Stomach smooth muscle (tissue), 2 donors: ENCODE data around the gene SPATA13.

Experiments
- H3K27ac ChIP-seq: one replicate; pipeline ENCODE4 v1.7.0; 2013; ENCODE audit warnings: mild to moderate bottlenecking, low read length, inconsistent platforms
- H3K27me3 ChIP-seq, 2 donors: one replicate each; pipeline ENCODE4 v1.7.0; 2013; ENCODE audit warnings: low read length in 2 of 2; ENCODE audit not compliant: insufficient read depth in 2 of 2, control insufficient read depth in 1 of 2
- H3K36me3 ChIP-seq, 2 donors: one replicate each; pipeline ENCODE4 v1.7.0; 2013; ENCODE audit warnings: low read length in 2 of 2; ENCODE audit not compliant: control insufficient read depth in 2 of 2, insufficient read depth in 2 of 2
- H3K4me1 ChIP-seq: one replicate; pipeline ENCODE4 v1.7.0; 2013; ENCODE audit warnings: low read length; ENCODE audit not compliant: control insufficient read depth, insufficient read depth
- H3K4me3 ChIP-seq, 2 donors: one replicate each; pipeline ENCODE4 v1.7.0; 2013; ENCODE audit warnings: low read length in 2 of 2
- H3K9ac ChIP-seq, 2 donors: one replicate each; pipeline ENCODE4 v1.7.0; 2013; ENCODE audit warnings: low read length in 2 of 2, mild to moderate bottlenecking in 1 of 2
- H3K9me3 ChIP-seq, 2 donors: one replicate each; pipeline ENCODE4 v1.7.0; 2013; ENCODE audit warnings: low read length in 2 of 2; ENCODE audit not compliant: control insufficient read depth in 2 of 2
- donor health status: healthy.
- donor health status: Pancreatic carcinoma.

The SPATA13 gene

DNA sequence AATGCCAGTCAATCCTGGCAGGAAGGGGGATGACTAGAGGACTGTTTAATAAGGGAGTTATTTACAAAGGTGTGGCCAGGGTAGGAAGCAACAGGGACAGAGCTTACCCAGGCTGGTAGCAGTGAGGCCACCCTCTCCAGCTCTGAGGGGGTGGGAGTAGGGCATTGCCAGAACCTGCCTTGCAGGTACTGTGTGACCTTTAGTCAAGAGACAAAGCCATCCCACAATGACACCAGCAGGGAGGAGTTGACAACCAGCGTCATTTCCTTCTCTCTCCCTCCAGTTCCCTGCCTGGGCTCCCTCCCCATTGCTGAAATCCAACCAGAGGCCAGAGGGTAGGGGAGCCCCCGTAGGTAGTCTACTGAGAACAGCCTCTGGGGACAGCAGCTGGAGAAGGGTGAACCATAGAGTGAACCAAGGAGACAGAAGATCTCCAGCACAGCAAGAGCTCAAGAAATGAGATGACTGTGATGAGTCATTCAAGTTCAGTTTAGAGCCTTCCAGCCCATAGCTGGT lies 33.3 kb upstream of the SPATA13 start:
- Histone ChIP-seq H3K9ac (no peak overlapping the region), H3K9me3 (peaks cover 6 to 9% of the 10 kb centered on the region in 2 donors), H3K4me3 (no peak overlapping the region), H3K36me3 (no peaks in the 10 kb centered on the region), H3K4me1 (no peaks in the 10 kb centered on the region), H3K27me3 (peaks cover 0 to 4% of the 10 kb centered on the region in 2 donors), H3K27ac (no peak overlapping the region)

DNA sequence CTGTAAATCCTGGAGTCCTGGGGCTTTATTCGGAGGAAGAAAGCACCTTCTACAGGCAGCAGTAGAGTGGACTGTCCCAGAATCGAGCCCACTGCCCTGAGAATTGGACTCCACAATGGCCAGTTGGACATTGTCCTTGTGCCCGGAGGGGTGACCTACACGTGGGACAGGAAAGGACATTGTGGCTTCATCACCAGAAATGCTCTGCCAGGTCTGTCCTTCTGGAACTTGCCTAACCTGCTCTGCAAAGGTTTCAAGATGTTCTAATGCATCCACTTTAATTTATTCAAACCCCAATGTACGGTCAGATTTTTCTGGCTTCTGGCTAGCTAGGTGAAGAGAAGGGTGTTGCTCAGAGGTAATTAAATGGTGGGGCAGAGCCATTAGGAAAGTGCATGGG lies 32.4 kb upstream of the SPATA13 start:
- H3K27ac ChIP-seq: no peak overlapping the region
- peaks cover 0 to 4% of the 10 kb centered on the region in 2 donors for H3K27me3 ChIP-seq
- no peak overlapping the region for H3K4me3 ChIP-seq
- no peaks in the 10 kb centered on the region for H3K36me3 ChIP-seq
- no peaks in the 10 kb centered on the region for H3K4me1 ChIP-seq
- H3K9me3 ChIP-seq: peaks cover 6 to 9% of the 10 kb centered on the region in 2 donors
- H3K9ac ChIP-seq: no peak overlapping the region

DNA sequence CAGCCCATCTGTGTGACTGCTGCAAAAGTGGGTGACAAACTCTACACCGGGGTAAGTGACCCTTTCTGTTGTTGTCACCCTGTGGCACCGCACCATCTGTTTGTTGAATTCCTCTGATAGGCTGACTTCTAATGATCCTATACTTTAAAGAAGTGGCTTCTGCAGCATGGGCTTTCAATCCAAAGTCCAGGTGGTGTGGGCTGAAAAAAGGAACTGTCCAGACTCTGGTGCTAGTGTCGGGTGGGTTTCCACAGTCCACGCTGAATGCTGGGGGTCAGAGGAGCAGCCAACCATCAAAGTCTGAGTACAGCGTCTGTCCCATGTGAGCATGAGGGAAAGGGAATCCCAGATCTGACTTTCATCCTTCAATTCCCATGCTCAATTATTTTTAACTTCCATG lies 31.6 kb upstream of the SPATA13 start:
- Histone ChIP-seq H3K4me1 (no peaks in the 10 kb centered on the region), H3K36me3 (no peaks in the 10 kb centered on the region), H3K27ac (no peak overlapping the region), H3K4me3 (no peak overlapping the region), H3K9ac (no peak overlapping the region), H3K27me3 (peaks cover 0 to 4% of the 10 kb centered on the region in 2 donors), H3K9me3 (peaks cover 6 to 9% of the 10 kb centered on the region in 2 donors)

DNA sequence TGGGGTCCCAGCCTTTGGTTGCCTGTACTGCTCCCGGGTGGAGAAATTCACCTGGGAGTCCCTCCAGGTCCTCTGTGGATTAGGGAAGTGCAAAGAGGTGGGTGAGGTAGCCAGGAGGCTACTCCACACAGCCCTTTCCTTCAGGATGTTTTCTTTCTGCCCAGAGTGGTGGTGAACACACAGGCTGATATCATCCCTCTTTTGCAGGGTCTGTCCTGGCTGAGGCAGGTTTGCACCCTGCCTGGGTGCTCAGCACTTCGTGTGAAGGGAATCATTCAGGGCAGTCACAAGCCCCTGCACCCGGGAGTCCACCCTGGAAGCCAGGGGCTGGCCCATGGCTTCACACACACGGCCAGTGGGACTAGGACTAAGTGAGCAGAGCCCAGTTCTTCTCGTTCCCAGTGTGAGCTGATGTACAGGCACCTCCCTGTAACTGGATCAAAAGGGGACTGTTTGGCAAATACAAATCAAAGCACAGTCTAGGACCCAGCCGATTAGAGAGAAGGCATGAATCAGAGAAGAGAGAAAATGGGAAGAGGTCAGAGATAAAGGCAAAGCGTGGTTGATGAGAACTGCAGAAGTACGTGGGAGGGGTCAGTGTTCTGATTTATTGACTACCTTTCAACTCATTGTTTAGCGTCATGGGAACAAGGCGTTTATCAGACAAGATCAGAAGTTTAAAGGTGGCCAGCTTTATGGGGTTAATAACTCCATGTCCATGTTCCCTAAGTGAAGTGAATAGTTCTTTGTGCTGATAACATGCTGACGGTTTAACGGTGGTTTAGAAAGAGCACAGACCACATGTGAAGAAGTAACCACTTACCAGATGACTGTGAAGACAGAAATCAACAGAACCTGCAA lies 30.4 kb upstream of the SPATA13 start:
- Histone ChIP-seq H3K9ac (no peak overlapping the region), H3K27ac (no peak overlapping the region), H3K4me3 (no peak overlapping the region), H3K9me3 (peaks cover 6 to 9% of the 10 kb centered on the region in 2 donors), H3K4me1 (no peaks in the 10 kb centered on the region), H3K27me3 (peaks cover 0 to 4% of the 10 kb centered on the region in 2 donors), H3K36me3 (no peaks in the 10 kb centered on the region)

DNA sequence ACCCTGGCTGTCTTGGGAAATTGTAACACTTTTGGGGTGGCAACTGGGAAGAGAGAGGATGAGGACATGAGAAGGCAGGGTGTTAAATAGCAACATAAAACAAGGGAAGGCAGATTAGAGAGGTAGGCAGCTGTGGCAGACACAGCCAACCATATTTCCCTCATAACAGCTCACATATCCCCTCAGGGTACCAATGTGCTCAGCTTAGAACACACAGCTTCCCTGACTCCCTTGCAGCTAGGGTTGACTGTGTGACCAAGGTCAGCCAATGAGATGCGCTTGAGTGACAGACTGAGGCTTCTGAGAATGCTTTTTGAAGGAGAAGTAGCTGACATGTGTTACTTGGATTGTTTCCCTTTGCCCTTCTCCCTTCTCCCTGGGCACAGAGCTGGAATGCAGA lies 28.8 kb upstream of the SPATA13 start:
- H3K9me3 ChIP-seq: peaks cover 6 to 9% of the 10 kb centered on the region in 2 donors
- H3K4me3 ChIP-seq: no peak overlapping the region
- no peak overlapping the region for H3K27ac ChIP-seq
- H3K9ac ChIP-seq: no peak overlapping the region
- no peaks in the 10 kb centered on the region for H3K36me3 ChIP-seq
- peaks cover 0 to 3% of the 10 kb centered on the region in 2 donors for H3K27me3 ChIP-seq
- H3K4me1 ChIP-seq: no peaks in the 10 kb centered on the region

DNA sequence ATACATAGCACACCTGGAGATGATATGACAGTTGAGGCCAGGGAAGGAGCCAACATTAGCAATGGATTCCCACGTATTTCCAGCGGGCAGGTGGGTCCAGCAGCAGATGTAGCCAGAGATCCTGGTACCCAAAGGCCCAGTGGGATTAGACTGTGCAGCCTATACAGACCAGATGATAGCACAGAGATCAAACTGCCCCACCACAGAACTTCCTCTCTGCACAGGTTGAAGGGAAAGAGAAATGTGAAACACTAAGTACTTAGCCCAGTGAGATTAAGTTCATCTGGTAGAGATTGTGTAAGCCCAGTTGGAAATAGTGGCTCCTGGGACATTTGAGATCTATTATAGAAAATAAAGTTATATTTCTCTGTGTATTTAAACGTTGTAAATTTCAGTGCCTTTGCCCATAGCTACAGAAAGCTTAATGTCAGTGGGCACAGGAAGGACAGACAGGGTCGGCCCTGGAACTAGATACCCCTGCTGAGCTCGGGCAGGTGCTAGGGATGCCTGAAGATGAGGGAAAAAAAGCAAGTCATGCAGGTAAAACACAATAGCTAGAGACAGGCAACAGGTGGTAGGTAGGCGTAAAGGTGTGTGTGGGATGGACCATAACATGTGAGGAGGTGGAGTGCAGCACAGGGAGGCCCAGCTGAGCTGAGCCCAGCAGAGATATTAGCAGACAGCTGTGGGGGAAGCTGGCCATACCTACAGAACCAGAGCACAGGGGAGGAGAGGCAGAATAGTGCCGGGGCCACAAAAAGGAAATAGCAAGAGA lies 27.3 kb upstream of the SPATA13 start:
- Histone ChIP-seq H3K27me3 (no peaks in the 10 kb centered on the region), H3K4me1 (no peaks in the 10 kb centered on the region), H3K9me3 (peaks cover 6 to 9% of the 10 kb centered on the region in 2 donors), H3K9ac (no peak overlapping the region), H3K36me3 (no peaks in the 10 kb centered on the region), H3K4me3 (no peak overlapping the region), H3K27ac (no peak overlapping the region)

DNA sequence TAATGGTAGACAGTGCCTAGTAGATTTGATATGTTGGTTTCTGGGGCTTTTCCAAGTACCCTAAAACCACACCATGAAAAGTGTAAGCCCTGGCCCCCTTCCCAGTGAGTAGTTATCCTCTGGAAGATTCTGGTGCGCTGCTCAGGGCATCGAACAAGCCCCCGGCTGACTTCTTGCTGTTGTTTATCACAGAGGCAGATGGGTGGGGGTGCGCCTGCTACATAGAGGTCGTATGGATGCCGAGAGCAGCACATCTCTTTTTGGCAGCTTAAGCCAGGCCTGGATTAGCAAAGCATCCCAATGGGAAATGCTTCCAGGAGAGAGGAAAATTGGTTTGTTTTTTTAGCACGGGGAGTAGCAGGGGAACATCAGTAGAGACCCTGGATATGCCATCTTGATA lies 26.3 kb upstream of the SPATA13 start:
- Histone ChIP-seq H3K27me3 (no peaks in the 10 kb centered on the region), H3K4me1 (no peaks in the 10 kb centered on the region), H3K9me3 (peaks cover 6 to 9% of the 10 kb centered on the region in 2 donors), H3K36me3 (no peaks in the 10 kb centered on the region), H3K9ac (no peak overlapping the region), H3K4me3 (no peak overlapping the region), H3K27ac (no peak overlapping the region)

DNA sequence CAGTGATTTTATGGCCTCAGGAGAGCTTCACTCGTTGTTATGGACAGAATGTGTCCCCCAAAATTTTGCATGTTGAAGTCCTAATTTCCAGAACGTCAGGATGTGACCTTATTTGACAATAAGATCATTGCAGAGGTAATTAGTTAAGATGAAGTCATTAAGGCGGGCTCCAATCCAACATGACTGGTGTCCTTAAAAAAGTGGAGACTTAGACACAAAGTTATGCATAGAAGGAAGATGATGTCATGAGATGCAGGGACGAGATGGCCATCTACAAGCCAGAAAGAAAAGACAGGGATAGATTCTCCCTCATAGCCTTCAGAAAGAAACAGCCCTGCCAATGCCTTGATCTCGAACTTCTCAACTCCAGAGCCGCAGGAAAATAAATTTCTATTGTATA lies 25.8 kb upstream of the SPATA13 start:
- no peaks in the 10 kb centered on the region for H3K27me3 ChIP-seq
- H3K4me1 ChIP-seq: no peaks in the 10 kb centered on the region
- no peak overlapping the region for H3K4me3 ChIP-seq
- H3K9me3 ChIP-seq: peaks cover 6 to 9% of the 10 kb centered on the region in 2 donors
- H3K36me3 ChIP-seq: no peaks in the 10 kb centered on the region
- H3K9ac ChIP-seq: no peak overlapping the region
- H3K27ac ChIP-seq: no peak overlapping the region

DNA sequence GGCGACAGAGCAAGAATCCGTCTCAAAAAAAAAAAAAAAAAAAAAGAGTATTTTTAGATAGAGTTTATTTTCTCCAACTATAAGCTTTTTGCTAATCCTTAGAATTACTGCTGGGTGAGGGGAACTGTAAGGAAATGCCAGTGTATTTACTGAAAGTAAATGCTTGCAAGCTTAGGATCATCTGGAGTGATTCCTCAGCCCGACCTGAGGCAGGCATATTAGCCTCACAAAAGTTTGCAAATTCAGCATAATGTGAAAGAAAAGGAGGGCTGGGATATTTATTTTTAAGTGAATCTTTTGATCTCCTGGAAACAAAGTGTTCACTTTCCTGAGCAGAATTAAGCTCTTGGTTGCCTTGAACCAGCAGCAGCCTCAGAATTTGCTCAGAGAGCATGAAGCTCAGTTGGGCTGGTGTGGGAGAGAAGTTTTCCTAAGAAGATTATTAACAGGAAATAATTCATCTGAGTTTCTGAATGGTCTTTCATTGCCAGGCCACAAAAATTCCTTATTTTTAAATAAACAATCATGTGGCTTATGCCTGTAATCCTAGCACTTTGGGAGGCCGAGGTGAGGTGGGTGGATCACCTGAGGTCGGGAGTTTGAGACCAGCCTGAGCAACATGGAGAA lies 24.7 kb upstream of the SPATA13 start:
- Histone ChIP-seq H3K27ac (no peak overlapping the region), H3K9ac (no peak overlapping the region), H3K4me1 (no peaks in the 10 kb centered on the region), H3K9me3 (peaks cover 6 to 9% of the 10 kb centered on the region in 2 donors), H3K36me3 (no peaks in the 10 kb centered on the region), H3K4me3 (no peak overlapping the region), H3K27me3 (no peaks in the 10 kb centered on the region)

DNA sequence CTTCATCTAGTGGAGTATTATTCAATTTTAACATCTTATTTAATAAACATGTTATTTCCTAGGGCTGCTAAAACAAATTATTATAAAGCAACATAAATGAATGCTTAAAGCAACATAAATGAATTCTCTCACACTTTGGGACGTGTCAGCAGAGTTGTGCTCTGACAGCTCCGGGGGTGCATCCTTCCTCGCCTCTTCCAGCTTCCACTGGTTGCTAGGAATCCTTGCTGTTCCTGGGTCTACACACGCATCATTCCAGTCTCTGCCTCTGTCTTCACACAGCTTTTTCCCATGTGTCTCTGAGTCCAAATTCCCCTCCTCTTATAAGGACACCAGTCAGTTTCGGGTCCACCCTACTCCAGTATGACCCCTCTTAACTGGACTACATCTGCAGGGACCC lies 21.6 kb upstream of the SPATA13 start:
- no peak overlapping the region for H3K27ac ChIP-seq
- no peaks in the 10 kb centered on the region for H3K9me3 ChIP-seq
- no peaks in the 10 kb centered on the region for H3K4me1 ChIP-seq
- H3K36me3 ChIP-seq: no peaks in the 10 kb centered on the region
- H3K27me3 ChIP-seq: no peaks in the 10 kb centered on the region
- no peak overlapping the region for H3K4me3 ChIP-seq
- no peak overlapping the region for H3K9ac ChIP-seq
